K562 (cell line): ENCODE measurements around the gene C10orf71. TPM values are rescaled to one million over a fixed set of nuclear protein-coding genes. Genes with fewer than 3 reads are reported as not detected.
A peak's percentile ranks its signal among the peaks of the same experiment; 100 is the strongest.

ENCODE experiments used
- CHD7 ChIP-seq: fragments of 200-600 bp; sonication (generic); IDR thresholded peaks from one replicate; pipeline ENCODE4 v1.6.1; 2012; ENCODE audit warnings: mild to moderate bottlenecking, low read depth, low read length, inconsistent platforms
- CXXC5 ChIP-seq: fragments of 250-450 bp; sonication (Bioruptor Pico); IDR thresholded peaks from 2 replicates; pipeline ENCODE4 v1.8.0; 2022; ENCODE audit warnings: inconsistent platforms, mild to moderate bottlenecking, moderate library complexity
- KDM5B ChIP-seq: fragments of 200-600 bp; sonication (generic); IDR thresholded peaks from 2 replicates; pipeline ENCODE4 v1.6.1; 2012; ENCODE audit warnings: low read depth, mild to moderate bottlenecking, moderate library complexity, low read length, control low read depth, inconsistent platforms; ENCODE audit not compliant: insufficient replicate concordance
- ZNF764 ChIP-seq: fragments of 250-450 bp; sonication (Bioruptor Pico); IDR thresholded peaks from 2 replicates; pipeline ENCODE4 v1.4.0; 2020; ENCODE audit warnings: low read depth, mild to moderate bottlenecking, moderate library complexity
- polyA plus RNA-seq, 8 experiments: library from polyadenylated mRNA; depleted of rRNA in 4 of 8; stranded (reverse) in 5 of 8; unstranded in 3 of 8; fragments of >200 nt; fragmentation: Nextera tagmentation in 2 of 8; fragmentation: Illumina TruSeq in 1 of 8; extraction: Ambion mirVana in 2 of 8; extraction: Trizol in 1 of 8; gene quantifications; 2 replicates each; pipeline versions ENCODE4 v1.2.1 to v1.2.3, GENCODE V29; 2011 to 2014; ENCODE audit warnings: inconsistent platforms in 1 of 8, missing spikeins in 1 of 8
- total RNA-seq, 7 experiments: library from RNA; depleted of rRNA in 6 of 7; stranded (reverse); fragments of >200 nt in 6 of 7; fragmentation: Illumina TruSeq in 2 of 7; extraction: Trizol in 2 of 7; gene quantifications; 2 replicates each; pipeline versions ENCODE4 v1.2.1 to v1.2.3, GENCODE V29; 2011 to 2021; ENCODE audit warnings: low replicate concordance in 1 of 7
- TF ChIP-seq, protein P1 (sequence below): fragments of 450-650 bp; IDR thresholded peaks from 2 replicates; pipeline ENCODE4 v1.6.1; 2016; ENCODE audit warnings: mild to moderate bottlenecking
- TF ChIP-seq, protein P2 (sequence below), 2 experiments: fragments of 450-650 bp in 1 of 2; sonication (generic) in 1 of 2; formaldehyde crosslinking in 1 of 2; IDR thresholded peaks in 1 of 2; conservative IDR thresholded peaks in 1 of 2; 2 replicates each; pipeline versions ENCODE4 v1.6.1 to v1.8.1; 2016 to 2023; ENCODE audit warnings: mild to moderate bottlenecking in 2 of 2, moderate library complexity in 2 of 2, inconsistent platforms in 1 of 2, missing genetic modification reagents in 1 of 2
- TF ChIP-seq, protein P3 (sequence below): fragments of 450-650 bp; IDR thresholded peaks from 2 replicates; pipeline ENCODE4 v1.6.1; 2016
- TF ChIP-seq, protein P4 (sequence below): sonication (generic); formaldehyde crosslinking; IDR thresholded peaks from 2 replicates; pipeline ENCODE4 v1.5.0; 2020; ENCODE audit warnings: missing genetic modification reagents

C10orf71 gene
- total and polyA plus RNA-seq, 9 of the 15 experiments (the other 6 are each of a cell fraction or from before 2014, with no cell fraction given) = 0.06 to 4.5 (median 1.3) TPM

GRCh38 chr10:49298983-49299815, at the start of gene C10orf71 (continued):
- TF ChIP-seq, protein P1, sequence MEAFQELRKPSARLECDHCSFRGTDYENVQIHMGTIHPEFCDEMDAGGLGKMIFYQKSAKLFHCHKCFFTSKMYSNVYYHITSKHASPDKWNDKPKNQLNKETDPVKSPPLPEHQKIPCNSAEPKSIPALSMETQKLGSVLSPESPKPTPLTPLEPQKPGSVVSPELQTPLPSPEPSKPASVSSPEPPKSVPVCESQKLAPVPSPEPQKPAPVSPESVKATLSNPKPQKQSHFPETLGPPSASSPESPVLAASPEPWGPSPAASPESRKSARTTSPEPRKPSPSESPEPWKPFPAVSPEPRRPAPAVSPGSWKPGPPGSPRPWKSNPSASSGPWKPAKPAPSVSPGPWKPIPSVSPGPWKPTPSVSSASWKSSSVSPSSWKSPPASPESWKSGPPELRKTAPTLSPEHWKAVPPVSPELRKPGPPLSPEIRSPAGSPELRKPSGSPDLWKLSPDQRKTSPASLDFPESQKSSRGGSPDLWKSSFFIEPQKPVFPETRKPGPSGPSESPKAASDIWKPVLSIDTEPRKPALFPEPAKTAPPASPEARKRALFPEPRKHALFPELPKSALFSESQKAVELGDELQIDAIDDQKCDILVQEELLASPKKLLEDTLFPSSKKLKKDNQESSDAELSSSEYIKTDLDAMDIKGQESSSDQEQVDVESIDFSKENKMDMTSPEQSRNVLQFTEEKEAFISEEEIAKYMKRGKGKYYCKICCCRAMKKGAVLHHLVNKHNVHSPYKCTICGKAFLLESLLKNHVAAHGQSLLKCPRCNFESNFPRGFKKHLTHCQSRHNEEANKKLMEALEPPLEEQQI = no peak
- no peak for TF ChIP-seq CHD7
- no peak for TF ChIP-seq ZNF764 (CRISPR knock-in tag)
- TF ChIP-seq, protein P2, sequence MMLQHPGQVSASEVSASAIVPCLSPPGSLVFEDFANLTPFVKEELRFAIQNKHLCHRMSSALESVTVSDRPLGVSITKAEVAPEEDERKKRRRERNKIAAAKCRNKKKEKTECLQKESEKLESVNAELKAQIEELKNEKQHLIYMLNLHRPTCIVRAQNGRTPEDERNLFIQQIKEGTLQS (IDR thresholded peaks at IDR 0.05) = peak; percentile 54; the same call in 1 of the 2 replicates
- TF ChIP-seq, protein P2 (CRISPR knock-in tag; conservative IDR thresholded peaks at IDR 0.05) = no peak
- TF ChIP-seq, protein P3, sequence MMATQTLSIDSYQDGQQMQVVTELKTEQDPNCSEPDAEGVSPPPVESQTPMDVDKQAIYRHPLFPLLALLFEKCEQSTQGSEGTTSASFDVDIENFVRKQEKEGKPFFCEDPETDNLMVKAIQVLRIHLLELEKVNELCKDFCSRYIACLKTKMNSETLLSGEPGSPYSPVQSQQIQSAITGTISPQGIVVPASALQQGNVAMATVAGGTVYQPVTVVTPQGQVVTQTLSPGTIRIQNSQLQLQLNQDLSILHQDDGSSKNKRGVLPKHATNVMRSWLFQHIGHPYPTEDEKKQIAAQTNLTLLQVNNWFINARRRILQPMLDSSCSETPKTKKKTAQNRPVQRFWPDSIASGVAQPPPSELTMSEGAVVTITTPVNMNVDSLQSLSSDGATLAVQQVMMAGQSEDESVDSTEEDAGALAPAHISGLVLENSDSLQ = 0 out of 2 replicates have a peak, but pooled peaks have one; percentile 23
- TF ChIP-seq, protein P4, sequence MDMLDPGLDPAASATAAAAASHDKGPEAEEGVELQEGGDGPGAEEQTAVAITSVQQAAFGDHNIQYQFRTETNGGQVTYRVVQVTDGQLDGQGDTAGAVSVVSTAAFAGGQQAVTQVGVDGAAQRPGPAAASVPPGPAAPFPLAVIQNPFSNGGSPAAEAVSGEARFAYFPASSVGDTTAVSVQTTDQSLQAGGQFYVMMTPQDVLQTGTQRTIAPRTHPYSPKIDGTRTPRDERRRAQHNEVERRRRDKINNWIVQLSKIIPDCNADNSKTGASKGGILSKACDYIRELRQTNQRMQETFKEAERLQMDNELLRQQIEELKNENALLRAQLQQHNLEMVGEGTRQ (CRISPR knock-in tag) = no peak
- TF ChIP-seq CXXC5 (CRISPR knock-in tag) = peak; percentile 49
- TF ChIP-seq KDM5B = peak; percentile 67
